A549 treated with Hydrocortisone at 1 μM for 4 hours (cell line): ENCODE data around the gene RIF1. TPM values are rescaled to one million over a fixed set of nuclear protein-coding genes. Genes with fewer than 3 reads are reported as not detected.

ENCODE experiments used
- total RNA-seq: library from RNA; stranded (reverse); fragments of 200-300 nt; extraction: Qiagen RNA extraction; gene quantifications from 5 replicates; pipeline ENCODE4 v1.2.3, GENCODE V29; 2022

The RIF1 gene, protein sequence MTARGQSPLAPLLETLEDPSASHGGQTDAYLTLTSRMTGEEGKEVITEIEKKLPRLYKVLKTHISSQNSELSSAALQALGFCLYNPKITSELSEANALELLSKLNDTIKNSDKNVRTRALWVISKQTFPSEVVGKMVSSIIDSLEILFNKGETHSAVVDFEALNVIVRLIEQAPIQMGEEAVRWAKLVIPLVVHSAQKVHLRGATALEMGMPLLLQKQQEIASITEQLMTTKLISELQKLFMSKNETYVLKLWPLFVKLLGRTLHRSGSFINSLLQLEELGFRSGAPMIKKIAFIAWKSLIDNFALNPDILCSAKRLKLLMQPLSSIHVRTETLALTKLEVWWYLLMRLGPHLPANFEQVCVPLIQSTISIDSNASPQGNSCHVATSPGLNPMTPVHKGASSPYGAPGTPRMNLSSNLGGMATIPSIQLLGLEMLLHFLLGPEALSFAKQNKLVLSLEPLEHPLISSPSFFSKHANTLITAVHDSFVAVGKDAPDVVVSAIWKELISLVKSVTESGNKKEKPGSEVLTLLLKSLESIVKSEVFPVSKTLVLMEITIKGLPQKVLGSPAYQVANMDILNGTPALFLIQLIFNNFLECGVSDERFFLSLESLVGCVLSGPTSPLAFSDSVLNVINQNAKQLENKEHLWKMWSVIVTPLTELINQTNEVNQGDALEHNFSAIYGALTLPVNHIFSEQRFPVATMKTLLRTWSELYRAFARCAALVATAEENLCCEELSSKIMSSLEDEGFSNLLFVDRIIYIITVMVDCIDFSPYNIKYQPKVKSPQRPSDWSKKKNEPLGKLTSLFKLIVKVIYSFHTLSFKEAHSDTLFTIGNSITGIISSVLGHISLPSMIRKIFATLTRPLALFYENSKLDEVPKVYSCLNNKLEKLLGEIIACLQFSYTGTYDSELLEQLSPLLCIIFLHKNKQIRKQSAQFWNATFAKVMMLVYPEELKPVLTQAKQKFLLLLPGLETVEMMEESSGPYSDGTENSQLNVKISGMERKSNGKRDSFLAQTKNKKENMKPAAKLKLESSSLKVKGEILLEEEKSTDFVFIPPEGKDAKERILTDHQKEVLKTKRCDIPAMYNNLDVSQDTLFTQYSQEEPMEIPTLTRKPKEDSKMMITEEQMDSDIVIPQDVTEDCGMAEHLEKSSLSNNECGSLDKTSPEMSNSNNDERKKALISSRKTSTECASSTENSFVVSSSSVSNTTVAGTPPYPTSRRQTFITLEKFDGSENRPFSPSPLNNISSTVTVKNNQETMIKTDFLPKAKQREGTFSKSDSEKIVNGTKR (N-terminal part only)
- total RNA-seq: 13.1 to 27.7 TPM (median 17.5 TPM) in 5 replicates

DNA sequence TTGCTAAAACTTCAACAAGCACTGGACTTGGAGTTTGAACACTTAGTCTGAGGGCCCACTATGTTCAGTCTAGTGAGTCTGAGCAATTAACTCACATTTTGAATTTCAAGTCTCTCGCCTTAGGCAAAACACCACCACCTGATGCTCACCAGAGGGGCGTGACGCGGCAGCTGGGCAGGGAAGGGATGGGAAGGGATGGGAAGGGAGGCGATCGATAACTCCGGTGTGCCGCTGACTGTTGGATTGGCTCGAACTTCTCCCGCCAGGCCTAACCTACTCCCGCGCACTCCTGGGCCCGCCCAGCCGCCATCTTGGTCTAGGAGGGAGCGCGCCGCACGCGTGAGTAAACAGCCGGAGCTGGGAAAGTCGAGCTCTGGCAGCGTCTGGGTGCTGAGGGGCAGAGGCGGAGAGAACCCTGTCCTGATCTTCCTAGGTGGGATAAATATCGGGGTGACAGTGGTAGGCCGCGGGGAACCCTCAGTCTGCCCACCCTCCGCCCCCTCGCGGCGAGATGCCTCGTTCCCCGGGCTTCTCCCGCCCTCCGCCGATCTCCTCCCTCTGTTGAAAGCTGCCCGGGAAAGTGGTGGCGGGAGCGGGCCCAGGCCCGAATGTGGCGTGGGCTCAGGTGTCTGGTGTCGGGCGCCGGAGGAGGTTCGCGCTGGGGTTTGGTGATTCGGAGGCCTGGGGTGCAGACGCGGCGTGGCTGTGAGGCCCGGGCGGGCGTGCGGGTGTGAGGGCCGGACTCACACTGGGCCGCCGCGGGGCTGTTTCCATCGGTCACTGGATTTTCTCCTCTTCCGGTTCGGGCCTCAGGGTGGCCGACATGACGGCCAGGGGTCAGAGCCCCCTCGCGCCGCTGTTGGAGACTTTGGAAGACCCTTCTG is at the start of gene RIF1:
Gene RIF1 (plus strand): TSS at position 302 of the 884 bp plus-strand sequence. CDS start 522 bp downstream, at position 824.

Other genes starting within 250 kb of the RIF1 start
- gene RBM43, start 148.0 kb upstream of the RIF1 start, total RNA-seq: 2.8 to 4.0 TPM (median 3.3 TPM) in 5 replicates
- 11.3 to 13.2 TPM (median 11.7 TPM) in 5 replicates for gene NMI, start 120.2 kb upstream of the RIF1 start, total RNA-seq
- gene TNFAIP6, start 52.3 kb upstream of the RIF1 start, total RNA-seq: 0.77 to 1.3 TPM (median 1.0 TPM) in 5 replicates